Mucosa of gallbladder (tissue), 1 donor: Measurements from ENCODE around the gene MRRF. TPM values are rescaled to one million over a fixed set of nuclear protein-coding genes. Genes with fewer than 3 reads are reported as not detected.
A peak's percentile ranks its signal among the peaks of the same experiment; 100 is the strongest.

Experiments used
- DNase-seq: peaks from one replicate; pipeline ENCODE4 v3.0.0-alpha.2; 2020; ENCODE audit warnings: low spot score
- total RNA-seq: library from RNA; stranded (reverse); gene quantifications from one replicate; pipeline ENCODE4 v1.2.1, GENCODE V29; 2021
- donor health status: DM: no; HTN: no; CAD: no.

The MRRF gene
- total RNA-seq, 1 donor from 2014 or later: 26.3 TPM

GRCh38 chr9:122332083-122332482 is 67.4 kb downstream of the MRRF start:
- DNase-seq: no peak

- no peak for DNase-seq
Measured at GRCh38 chr9:122332644-122333043, 68.0 kb downstream of the MRRF start.

- no peak for DNase-seq
Measured at GRCh38 chr9:122333169-122333808, 68.6 kb downstream of the MRRF start.

- no peak for DNase-seq
Measured at GRCh38 chr9:122334916-122335315, 70.2 kb downstream of the MRRF start.

- no peak for DNase-seq
Measured at GRCh38 chr9:122336189-122336588, 71.5 kb downstream of the MRRF start.

GRCh38 chr9:122336866-122337555 is 72.3 kb downstream of the MRRF start:
- no peak for DNase-seq

GRCh38 chr9:122337556-122337929 is 72.9 kb downstream of the MRRF start:
- no peak for DNase-seq

- DNase-seq: no peak
Measured at GRCh38 chr9:122338536-122338935, 73.9 kb downstream of the MRRF start.

GRCh38 chr9:122338994-122339393 is 74.3 kb downstream of the MRRF start:
- no peak for DNase-seq

GRCh38 chr9:122339579-122339978 is 74.9 kb downstream of the MRRF start:
- DNase-seq: no peak

GRCh38 chr9:122340161-122340560 is 75.5 kb downstream of the MRRF start:
- no peak for DNase-seq

- DNase-seq: no peak
Measured at GRCh38 chr9:122342323-122343050, 77.8 kb downstream of the MRRF start.

GRCh38 chr9:122346478-122347347 is 82.0 kb downstream of the MRRF start:
- DNase-seq: no peak

- DNase-seq: no peak
Measured at GRCh38 chr9:122347348-122348287, 82.9 kb downstream of the MRRF start.

- no peak for DNase-seq
Measured at GRCh38 chr9:122348288-122348777, 83.7 kb downstream of the MRRF start.

- no peak for DNase-seq
Measured at GRCh38 chr9:122348791-122349190, 84.1 kb downstream of the MRRF start.

GRCh38 chr9:122349201-122349600 is 84.5 kb downstream of the MRRF start:
- DNase-seq: no peak

GRCh38 chr9:122350577-122351355 is 86.1 kb downstream of the MRRF start:
- DNase-seq: peak; percentile 78

GRCh38 chr9:122354536-122355199 is 90.0 kb downstream of the MRRF start:
- no peak for DNase-seq
